ENCODE measurements around the gene GNAO1. TPM values are rescaled to one million over a fixed set of nuclear protein-coding genes. Genes with fewer than 3 reads are reported as not detected.

The GNAO1 gene
- polyA plus RNA-seq, 1 of the 3 experiments (the other 2 are of a cell fraction), result 0.30 TPM

DNA sequence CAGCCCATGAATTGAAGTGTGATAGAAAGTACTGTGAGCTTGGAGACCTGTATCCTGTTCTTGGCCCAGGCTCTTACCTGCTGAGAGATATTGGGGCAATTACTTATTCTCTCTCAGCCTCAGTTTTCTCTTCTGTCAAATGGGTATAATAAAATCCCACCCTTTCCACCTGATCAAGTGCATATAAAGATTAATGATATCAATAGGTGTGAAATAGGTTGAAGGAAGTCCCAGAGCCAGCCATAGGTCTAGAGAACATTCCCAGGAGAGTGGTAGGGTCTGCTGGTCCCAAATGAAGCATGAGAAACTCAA lies 81.2 kb downstream of the GNAO1 start:
- Histone ChIP-seq H3K9ac (no peak overlapping the region), H3K9me3 (no peaks in the 10 kb centered on the region), H3K4me2 (no peak overlapping the region), H3K4me3 (ENCODE audit: low read depth in 2 of 2, low read length in 1 of 2) (no peak overlapping the region), H3K27ac (ENCODE audit: low read depth in 2 of 2, low read length in 1 of 2) (no peak overlapping the region), H3K4me1 (ENCODE audit: control insufficient read depth in 1 of 2, insufficient read depth in 2 of 2, low read depth in 1 of 2, low read length in 1 of 2) (peaks cover 0 to 33% of the 10 kb centered on the region in 2 experiments; a peak in 1 of 4 replicates), H3K9me2 (no peaks in the 10 kb centered on the region), H3K79me2 (ENCODE audit: insufficient read depth) (no peaks in the 10 kb centered on the region), H3K36me3 (replicated peaks in 1 of 2; ENCODE audit: control insufficient read depth in 1 of 2, insufficient read depth in 2 of 2, low read length in 1 of 2) (no peaks in the 10 kb centered on the region), H4K20me1 (ENCODE audit: insufficient read depth) (no peaks in the 10 kb centered on the region), H2AFZ (ENCODE audit: low read depth) (no peak overlapping the region), H3F3A (replicated peaks; ENCODE audit: insufficient read depth) (no peaks in the 10 kb centered on the region), H3K27me3 (ENCODE audit: insufficient read depth) (no peaks in the 10 kb centered on the region)
- DNase-seq, result no peak
- TF ChIP-seq FOSL2 (IDR thresholded peaks at IDR 0.05; ENCODE audit: borderline replicate concordance, low read depth) (no peak), EZH2phosphoT487 (IDR thresholded peaks at IDR 0.05; ENCODE audit: borderline replicate concordance, low read depth) (no peak), ELF1 (IDR thresholded peaks at IDR 0.05) (no peak), RAD21 (IDR thresholded peaks at IDR 0.05; ENCODE audit: low read length) (no peak), FOXM1 (IDR thresholded peaks at IDR 0.05; ENCODE audit: low read depth) (no peak), SIN3A (IDR thresholded peaks at IDR 0.05; ENCODE audit: borderline replicate concordance, low read depth, low read length) (no peak)
- TF ChIP-seq, protein P1, sequence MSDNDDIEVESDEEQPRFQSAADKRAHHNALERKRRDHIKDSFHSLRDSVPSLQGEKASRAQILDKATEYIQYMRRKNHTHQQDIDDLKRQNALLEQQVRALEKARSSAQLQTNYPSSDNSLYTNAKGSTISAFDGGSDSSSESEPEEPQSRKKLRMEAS (IDR thresholded peaks at IDR 0.05; ENCODE audit: low read depth), result no peak
- POLR2A ChIA-PET, result no interaction called here
- CTCF ChIA-PET, result interaction anchor here (1.0 to 3.1 kb wide), 3 partner anchors 9 to 46 kb away, joined by 3 to 12 read pairs (median 4); no protein-coding TSS in a partner anchor

GRCh38 chr16:56273615-56274014 lies 82.3 kb downstream of the GNAO1 start:
- Histone ChIP-seq H3K4me3 (ENCODE audit: low read depth in 2 of 2, low read length in 1 of 2) (no peak overlapping the region), H3K9ac (no peak overlapping the region), H3K4me2 (no peak overlapping the region), H3K27ac (ENCODE audit: low read depth in 2 of 2, low read length in 1 of 2) (no peak overlapping the region), H2AFZ (ENCODE audit: low read depth) (no peak overlapping the region), H3K9me3 (no peaks in the 10 kb centered on the region), H3K9me2 (no peaks in the 10 kb centered on the region), H3K36me3 (replicated peaks in 1 of 2; ENCODE audit: control insufficient read depth in 1 of 2, insufficient read depth in 2 of 2, low read length in 1 of 2) (no peaks in the 10 kb centered on the region), H3K27me3 (ENCODE audit: insufficient read depth) (no peaks in the 10 kb centered on the region), H3K79me2 (ENCODE audit: insufficient read depth) (no peaks in the 10 kb centered on the region), H3K4me1 (ENCODE audit: control insufficient read depth in 1 of 2, insufficient read depth in 2 of 2, low read depth in 1 of 2, low read length in 1 of 2) (peaks cover 0 to 30% of the 10 kb centered on the region in 2 experiments; a peak in 1 of 4 replicates), H3F3A (replicated peaks; ENCODE audit: insufficient read depth) (no peaks in the 10 kb centered on the region), H4K20me1 (ENCODE audit: insufficient read depth) (no peaks in the 10 kb centered on the region)
- CTCF ChIA-PET, result interaction anchor here (1.1 kb wide), 1 partner anchor 8 kb away, joined by 4 read pairs; no protein-coding TSS in a partner anchor
- POLR2A ChIA-PET, result interaction anchor here (0.6 to 1.8 kb wide), 2 partner anchors 10 to 84 kb away, joined by 3 read pairs; no protein-coding TSS in a partner anchor
- 20% methylated on average over 4 of the region's 4 CpGs for WGBS (ENCODE audit: low lambda C conversion rate)
- TF ChIP-seq NRF1 (IDR thresholded peaks at IDR 0.05; ENCODE audit: low read depth, low read length) (no peak), YY1 (IDR thresholded peaks at IDR 0.05; ENCODE audit: low read depth) (no peak), EP300 (IDR thresholded peaks at IDR 0.05; ENCODE audit: borderline replicate concordance in 1 of 2, low read depth in 1 of 2, low read length in 1 of 2) (no peak), RXRA (IDR thresholded peaks at IDR 0.05; ENCODE audit: borderline replicate concordance, low read depth) (no peak), TAF1 (IDR thresholded peaks at IDR 0.05; ENCODE audit: borderline replicate concordance, low read depth, low read length) (no peak), FOSL2 (IDR thresholded peaks at IDR 0.05; ENCODE audit: borderline replicate concordance, low read depth) (no peak), EZH2phosphoT487 (IDR thresholded peaks at IDR 0.05; ENCODE audit: borderline replicate concordance, low read depth) (no peak)
- TF ChIP-seq, protein P2, sequence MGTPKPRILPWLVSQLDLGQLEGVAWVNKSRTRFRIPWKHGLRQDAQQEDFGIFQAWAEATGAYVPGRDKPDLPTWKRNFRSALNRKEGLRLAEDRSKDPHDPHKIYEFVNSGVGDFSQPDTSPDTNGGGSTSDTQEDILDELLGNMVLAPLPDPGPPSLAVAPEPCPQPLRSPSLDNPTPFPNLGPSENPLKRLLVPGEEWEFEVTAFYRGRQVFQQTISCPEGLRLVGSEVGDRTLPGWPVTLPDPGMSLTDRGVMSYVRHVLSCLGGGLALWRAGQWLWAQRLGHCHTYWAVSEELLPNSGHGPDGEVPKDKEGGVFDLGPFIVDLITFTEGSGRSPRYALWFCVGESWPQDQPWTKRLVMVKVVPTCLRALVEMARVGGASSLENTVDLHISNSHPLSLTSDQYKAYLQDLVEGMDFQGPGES (IDR thresholded peaks at IDR 0.05; ENCODE audit: low read depth, low read length), result no peak
- TF ChIP-seq, protein P3, sequence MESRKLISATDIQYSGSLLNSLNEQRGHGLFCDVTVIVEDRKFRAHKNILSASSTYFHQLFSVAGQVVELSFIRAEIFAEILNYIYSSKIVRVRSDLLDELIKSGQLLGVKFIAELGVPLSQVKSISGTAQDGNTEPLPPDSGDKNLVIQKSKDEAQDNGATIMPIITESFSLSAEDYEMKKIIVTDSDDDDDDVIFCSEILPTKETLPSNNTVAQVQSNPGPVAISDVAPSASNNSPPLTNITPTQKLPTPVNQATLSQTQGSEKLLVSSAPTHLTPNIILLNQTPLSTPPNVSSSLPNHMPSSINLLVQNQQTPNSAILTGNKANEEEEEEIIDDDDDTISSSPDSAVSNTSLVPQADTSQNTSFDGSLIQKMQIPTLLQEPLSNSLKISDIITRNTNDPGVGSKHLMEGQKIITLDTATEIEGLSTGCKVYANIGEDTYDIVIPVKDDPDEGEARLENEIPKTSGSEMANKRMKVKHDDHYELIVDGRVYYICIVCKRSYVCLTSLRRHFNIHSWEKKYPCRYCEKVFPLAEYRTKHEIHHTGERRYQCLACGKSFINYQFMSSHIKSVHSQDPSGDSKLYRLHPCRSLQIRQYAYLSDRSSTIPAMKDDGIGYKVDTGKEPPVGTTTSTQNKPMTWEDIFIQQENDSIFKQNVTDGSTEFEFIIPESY (IDR thresholded peaks at IDR 0.05; ENCODE audit: borderline replicate concordance, low read depth), result no peak
- no peak for DNase-seq
